Measurements from ENCODE around the gene DCHS1. TPM values are rescaled to one million over a fixed set of nuclear protein-coding genes. Genes with fewer than 3 reads are reported as not detected.

DCHS1 gene
- total and polyA plus RNA-seq, 9 of the 15 experiments (the other 6 are each of a cell fraction or from before 2014, with no cell fraction given), result 0.04 to 0.49 (median 0.14) TPM; not detected in 2

DNA sequence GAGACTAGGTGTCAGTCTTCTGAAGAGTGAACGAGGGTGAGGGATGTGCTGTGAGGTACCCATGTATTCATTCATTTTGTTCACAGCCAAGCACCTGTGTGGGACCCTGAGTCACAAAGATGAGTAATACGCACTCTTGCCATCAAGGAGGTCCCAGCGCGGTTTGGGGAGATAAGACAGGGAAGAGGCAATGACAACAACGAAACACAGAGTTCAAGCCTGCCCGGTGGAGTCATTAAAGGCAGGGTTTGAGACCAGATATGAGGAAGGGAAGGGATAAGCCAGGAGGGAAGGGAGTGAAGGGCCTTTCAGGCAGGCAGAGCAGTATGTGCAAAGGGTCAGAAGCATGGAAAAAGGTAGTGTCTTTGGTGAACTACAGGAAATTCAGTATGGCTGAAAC is 4.6 kb downstream of the DCHS1 start (continued):
- TF ChIP-seq FOXA3 (CRISPR knock-in tag; conservative IDR thresholded peaks at IDR 0.05 in 1 of 2, IDR thresholded peaks at IDR 0.05 in 1 of 2), result no peak
- TF ChIP-seq TAF15 (IDR thresholded peaks at IDR 0.05; ENCODE audit: low read depth, low read length), result no peak
- TF ChIP-seq ILK (tag; IDR thresholded peaks at IDR 0.05; ENCODE audit: borderline replicate concordance, low read depth), result no peak
- TF ChIP-seq, protein P1, sequence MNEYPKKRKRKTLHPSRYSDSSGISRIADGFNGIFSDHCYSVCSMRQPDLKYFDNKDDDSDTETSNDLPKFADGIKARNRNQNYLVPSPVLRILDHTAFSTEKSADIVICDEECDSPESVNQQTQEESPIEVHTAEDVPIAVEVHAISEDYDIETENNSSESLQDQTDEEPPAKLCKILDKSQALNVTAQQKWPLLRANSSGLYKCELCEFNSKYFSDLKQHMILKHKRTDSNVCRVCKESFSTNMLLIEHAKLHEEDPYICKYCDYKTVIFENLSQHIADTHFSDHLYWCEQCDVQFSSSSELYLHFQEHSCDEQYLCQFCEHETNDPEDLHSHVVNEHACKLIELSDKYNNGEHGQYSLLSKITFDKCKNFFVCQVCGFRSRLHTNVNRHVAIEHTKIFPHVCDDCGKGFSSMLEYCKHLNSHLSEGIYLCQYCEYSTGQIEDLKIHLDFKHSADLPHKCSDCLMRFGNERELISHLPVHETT (CRISPR knock-in tag; conservative IDR thresholded peaks at IDR 0.05 in 1 of 2, IDR thresholded peaks at IDR 0.05 in 1 of 2), result no peak
- TF ChIP-seq, protein P2, sequence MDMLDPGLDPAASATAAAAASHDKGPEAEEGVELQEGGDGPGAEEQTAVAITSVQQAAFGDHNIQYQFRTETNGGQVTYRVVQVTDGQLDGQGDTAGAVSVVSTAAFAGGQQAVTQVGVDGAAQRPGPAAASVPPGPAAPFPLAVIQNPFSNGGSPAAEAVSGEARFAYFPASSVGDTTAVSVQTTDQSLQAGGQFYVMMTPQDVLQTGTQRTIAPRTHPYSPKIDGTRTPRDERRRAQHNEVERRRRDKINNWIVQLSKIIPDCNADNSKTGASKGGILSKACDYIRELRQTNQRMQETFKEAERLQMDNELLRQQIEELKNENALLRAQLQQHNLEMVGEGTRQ (CRISPR knock-in tag; IDR thresholded peaks at IDR 0.05), result no peak
- no peak for TF ChIP-seq PPARD (CRISPR knock-in tag; IDR thresholded peaks at IDR 0.05)
- no peak for TF ChIP-seq BDP1 (IDR thresholded peaks at IDR 0.05; ENCODE audit: insufficient read depth, insufficient read length)
- TF ChIP-seq ZNF121 (CRISPR knock-in tag; conservative IDR thresholded peaks at IDR 0.05), result no peak
- no peak for TF ChIP-seq NFRKB (IDR thresholded peaks at IDR 0.05; ENCODE audit: low read depth)
- TF ChIP-seq, protein P3, sequence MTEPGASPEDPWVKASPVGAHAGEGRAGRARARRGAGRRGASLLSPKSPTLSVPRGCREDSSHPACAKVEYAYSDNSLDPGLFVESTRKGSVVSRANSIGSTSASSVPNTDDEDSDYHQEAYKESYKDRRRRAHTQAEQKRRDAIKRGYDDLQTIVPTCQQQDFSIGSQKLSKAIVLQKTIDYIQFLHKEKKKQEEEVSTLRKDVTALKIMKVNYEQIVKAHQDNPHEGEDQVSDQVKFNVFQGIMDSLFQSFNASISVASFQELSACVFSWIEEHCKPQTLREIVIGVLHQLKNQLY (CRISPR knock-in tag; conservative IDR thresholded peaks at IDR 0.05), result no peak
- TF ChIP-seq RAD51 (IDR thresholded peaks at IDR 0.05; ENCODE audit: borderline replicate concordance, low read depth), result no peak
- no peak for TF ChIP-seq ZNF347 (CRISPR knock-in tag; IDR thresholded peaks at IDR 0.05; ENCODE audit: low read depth)
- no peak for TF ChIP-seq OTX1 (CRISPR knock-in tag; IDR thresholded peaks at IDR 0.05)
- no peak for TF ChIP-seq MCM2 (IDR thresholded peaks at IDR 0.05; ENCODE audit: low read depth)
- TF ChIP-seq ZNF696 (CRISPR knock-in tag; conservative IDR thresholded peaks at IDR 0.05), result no peak
- no peak for TF ChIP-seq PURB (CRISPR knock-in tag; IDR thresholded peaks at IDR 0.05; ENCODE audit: low read depth)
- TF ChIP-seq CBFA2T3 (IDR thresholded peaks at IDR 0.05), result peak; percentile 89
- no peak for TF ChIP-seq SAFB2 (IDR thresholded peaks at IDR 0.05; ENCODE audit: borderline replicate concordance, low read depth, low read length, severe bottlenecking)
- no peak for TF ChIP-seq ZNF551 (CRISPR knock-in tag; IDR thresholded peaks at IDR 0.05)
- TF ChIP-seq PML (IDR thresholded peaks at IDR 0.05; ENCODE audit: low read length), result no peak
- TF ChIP-seq ZKSCAN8 (CRISPR knock-in tag; IDR thresholded peaks at IDR 0.05), result no peak
- no peak for TF ChIP-seq TSC22D4 (tag; IDR thresholded peaks at IDR 0.05)
- TF ChIP-seq FUS (optimal IDR thresholded peaks at IDR 0.05; ENCODE audit: low read depth, low read length), result no peak
- TF ChIP-seq ZNF384 (IDR thresholded peaks at IDR 0.05; ENCODE audit: low read depth, low read length), result no peak
- no peak for TF ChIP-seq KAT8 (IDR thresholded peaks at IDR 0.05; ENCODE audit: low read depth)
- TF ChIP-seq, protein P4, sequence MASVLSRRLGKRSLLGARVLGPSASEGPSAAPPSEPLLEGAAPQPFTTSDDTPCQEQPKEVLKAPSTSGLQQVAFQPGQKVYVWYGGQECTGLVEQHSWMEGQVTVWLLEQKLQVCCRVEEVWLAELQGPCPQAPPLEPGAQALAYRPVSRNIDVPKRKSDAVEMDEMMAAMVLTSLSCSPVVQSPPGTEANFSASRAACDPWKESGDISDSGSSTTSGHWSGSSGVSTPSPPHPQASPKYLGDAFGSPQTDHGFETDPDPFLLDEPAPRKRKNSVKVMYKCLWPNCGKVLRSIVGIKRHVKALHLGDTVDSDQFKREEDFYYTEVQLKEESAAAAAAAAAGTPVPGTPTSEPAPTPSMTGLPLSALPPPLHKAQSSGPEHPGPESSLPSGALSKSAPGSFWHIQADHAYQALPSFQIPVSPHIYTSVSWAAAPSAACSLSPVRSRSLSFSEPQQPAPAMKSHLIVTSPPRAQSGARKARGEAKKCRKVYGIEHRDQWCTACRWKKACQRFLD (CRISPR knock-in tag; IDR thresholded peaks at IDR 0.05), result no peak
- TF ChIP-seq PHF8 (IDR thresholded peaks at IDR 0.05; ENCODE audit: borderline replicate concordance, low read length), result no peak

Measured in K562 (cell line).